ENCODE data around the gene MUS81.
"Not testable (repeated sequence)": the region's sequence is repeated elsewhere in the genome, so short reads cannot be mapped to it uniquely, and the experiment has no call there.

MUS81 gene

GRCh38 chr11:65890324-65891218 lies 30.3 kb downstream of the MUS81 start, which contains the start of gene CCDC85B:
TSS of gene CCDC85B (plus strand) at chr11:65890673. CDS start at chr11:65890784, 111 bp downstream.
- TF ChIP-seq CTCF (IDR thresholded peaks at IDR 0.05; ENCODE audit: extremely low read depth, insufficient read depth, missing control alignments) = no peak
- DNase-seq (ENCODE audit: low spot score) = peak; percentile 98
- in situ Hi-C loops (cut with MboI; ENCODE audit: low pct_unique_long_range_greater_than_20kb, low sequenced_read_pairs, unreplicated experiment) = no loop called here

GRCh38 chr11:65891219-65892136 lies 31.2 kb downstream of the MUS81 start:
- peak; percentile 58 for DNase-seq (ENCODE audit: low spot score)
- in situ Hi-C loops (cut with MboI; ENCODE audit: low pct_unique_long_range_greater_than_20kb, low sequenced_read_pairs, unreplicated experiment) = no loop called here

GRCh38 chr11:65892137-65892540 lies 31.9 kb downstream of the MUS81 start:
- DNase-seq (ENCODE audit: low spot score); in situ Hi-C loops (cut with MboI; ENCODE audit: low pct_unique_long_range_greater_than_20kb, low sequenced_read_pairs, unreplicated experiment): not testable (repeated sequence)

More at GRCh38 chr11:65891219-65892136, 31.2 kb downstream of the MUS81 start:
- peak; percentile 72 for TF ChIP-seq CTCF (IDR thresholded peaks at IDR 0.05; ENCODE audit: extremely low read depth, insufficient read depth, missing control alignments)

GRCh38 chr11:65892661-65893317 lies 32.6 kb downstream of the MUS81 start:
- in situ Hi-C loops (cut with MboI; ENCODE audit: low pct_unique_long_range_greater_than_20kb, low sequenced_read_pairs, unreplicated experiment) = no loop called here

GRCh38 chr11:65894034-65894591 lies 33.9 kb downstream of the MUS81 start:
- in situ Hi-C loops (cut with MboI; ENCODE audit: low pct_unique_long_range_greater_than_20kb, low sequenced_read_pairs, unreplicated experiment) = no loop called here
- DNase-seq (ENCODE audit: low spot score) = no peak

More at GRCh38 chr11:65892661-65893317, 32.6 kb downstream of the MUS81 start:
- no peak for TF ChIP-seq CTCF (IDR thresholded peaks at IDR 0.05; ENCODE audit: extremely low read depth, insufficient read depth, missing control alignments)
- no peak for DNase-seq (ENCODE audit: low spot score)

More at GRCh38 chr11:65894034-65894591, 33.9 kb downstream of the MUS81 start:
- no peak for TF ChIP-seq CTCF (IDR thresholded peaks at IDR 0.05; ENCODE audit: extremely low read depth, insufficient read depth, missing control alignments)

Measured in GM13977 (cell line).